GM12891 (cell line): ENCODE results near the gene IL10RA.

Source experiments
- POLR2A ChIP-seq: IDR thresholded peaks from 2 replicates; pipeline ENCODE4 v1.6.1; 2011; ENCODE audit warnings: low read depth, low read length, control low read depth
- POLR2AphosphoS5 ChIP-seq: IDR thresholded peaks from 2 replicates; pipeline ENCODE4 v1.6.1; 2011; ENCODE audit warnings: low read depth, low read length, control low read depth
- TAF1 ChIP-seq: IDR thresholded peaks from 2 replicates; pipeline ENCODE4 v1.6.1; 2011; ENCODE audit warnings: low read depth, low read length, control low read depth

DNA sequence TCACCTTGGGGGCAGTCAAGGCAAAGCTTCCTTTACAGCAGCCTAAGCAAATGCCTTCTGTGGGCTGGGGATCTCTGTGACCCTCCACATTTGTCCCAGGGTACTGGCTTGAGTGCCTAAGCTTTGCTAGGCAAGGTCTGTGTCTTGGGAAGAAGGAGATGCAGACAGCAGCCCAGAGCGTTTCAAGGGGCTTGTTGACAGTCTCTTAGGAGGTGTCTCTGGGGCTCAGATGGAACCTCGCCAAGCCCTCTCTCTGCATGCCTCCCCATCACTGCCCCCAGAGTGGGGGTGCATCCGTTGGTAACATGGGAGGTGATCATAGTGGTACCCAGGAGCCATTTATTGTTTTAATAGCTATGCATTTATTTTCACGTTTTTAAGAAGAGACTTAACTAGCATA is 61.6 kb downstream of the IL10RA start:
- TF ChIP-seq POLR2AphosphoS5 = no peak
- no peak for TF ChIP-seq POLR2A
- no peak for TF ChIP-seq TAF1
